ENCODE data around the gene FBXL13.

DNA sequence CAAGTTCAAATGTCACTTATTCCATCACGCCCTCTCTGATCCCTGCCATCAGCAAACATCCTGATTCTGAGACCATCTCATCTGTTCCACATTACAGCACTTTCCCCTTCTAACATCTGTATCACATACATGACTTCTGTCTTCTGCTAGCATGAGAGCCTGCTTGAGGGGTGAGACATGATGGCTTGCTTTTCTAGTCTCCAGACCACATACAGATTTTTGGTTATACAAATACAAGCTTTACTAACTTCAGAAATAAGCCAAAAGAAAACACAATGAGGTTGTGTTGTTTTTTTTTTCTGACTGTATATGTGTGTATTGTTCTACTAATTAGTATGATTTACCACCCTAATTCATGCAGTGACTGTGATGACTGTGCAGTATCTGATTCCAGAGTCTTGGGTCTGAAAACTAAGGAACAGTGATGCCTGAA is 40.0 kb upstream of the FBXL13 start:
- TF ChIP-seq EZH2phosphoT487 (IDR thresholded peaks at IDR 0.05; ENCODE audit: borderline replicate concordance, low read depth, low read length) (no peak), CTCF (conservative IDR thresholded peaks at IDR 0.05; ENCODE audit: low read length) (no peak)

All from OCI-LY7 (cell line).